ENCODE measurements around the gene COL24A1. TPM values are rescaled to one million over a fixed set of nuclear protein-coding genes. Genes with fewer than 3 reads are reported as not detected.

Gene COL24A1
- total RNA-seq, 1 experiment from 2014 or later, result 0.35 TPM

- H3K18ac ChIP-seq (ENCODE audit: insufficient read length, low read depth, low read length), result no peak overlapping the region
- H3K36me3 Mint-ChIP-seq (ENCODE audit: insufficient read depth in 1 of 3, low read depth in 3 of 3), result no peaks in the 10 kb centered on the region; a peak in 1 of 7 replicates
- no peak overlapping the region for H3K9ac ChIP-seq (ENCODE audit: extremely low read depth, insufficient read length, low read length)
- no peak for TF ChIP-seq CTCF (conservative IDR thresholded peaks at IDR 0.05)
- no peak overlapping the region for H2BK20ac ChIP-seq (ENCODE audit: low read depth, low read length, poor library complexity, severe bottlenecking)
- no CpG with 5 or more reads among the region's 1 CpG for WGBS (ENCODE audit: extremely low coverage, insufficient read length, low lambda C conversion rate)
- no peak overlapping the region for H3K4ac ChIP-seq (ENCODE audit: low read depth, low read length)
- H2BK15ac ChIP-seq (ENCODE audit: low read depth, low read length), result no peak overlapping the region
- no peak overlapping the region for H4K5ac ChIP-seq (ENCODE audit: insufficient read length, low read depth, low read length)
- H2AK5ac ChIP-seq (ENCODE audit: insufficient read length, low read length), result no peak overlapping the region
- no peak overlapping the region for H2AFZ ChIP-seq (ENCODE audit: low read length)
- H3K4me2 ChIP-seq (ENCODE audit: insufficient read depth, insufficient read length, low read length), result no peak overlapping the region
- H3K14ac ChIP-seq (ENCODE audit: insufficient read depth, low read length), result no peak overlapping the region
- no peak overlapping the region for H2BK120ac ChIP-seq (ENCODE audit: low read depth, low read length, poor library complexity, severe bottlenecking)
- DNase-seq, result no peak
- H3K79me2 ChIP-seq (ENCODE audit: insufficient read depth, low read length), result no peaks in the 10 kb centered on the region
- no peak overlapping the region for H3T11ph ChIP-seq (ENCODE audit: low read length)
- H3K27ac Mint-ChIP-seq, result no peak overlapping the region
- H3K9me3 ChIP-seq (ENCODE audit: control insufficient read depth, low read depth, low read length), result no peaks in the 10 kb centered on the region
- H3K9me3 Mint-ChIP-seq, result no peaks in the 10 kb centered on the region
- no peak overlapping the region for H4K8ac ChIP-seq (replicated peaks; ENCODE audit: insufficient read length, low read depth, low read length)
- H4K20me1 ChIP-seq (ENCODE audit: control insufficient read depth, insufficient read depth, insufficient read length), result no peaks in the 10 kb centered on the region
- no peaks in the 10 kb centered on the region for H3K23me2 ChIP-seq (ENCODE audit: insufficient read length, low read depth, low read length, poor library complexity, severe bottlenecking)
- no peaks in the 10 kb centered on the region for H3K79me1 ChIP-seq (ENCODE audit: insufficient read depth, low read depth, low read length, poor library complexity, severe bottlenecking)
- no peak overlapping the region for H4K91ac ChIP-seq (ENCODE audit: insufficient read length, low read depth, low read length)
- no peak overlapping the region for H2BK5ac ChIP-seq (ENCODE audit: insufficient read length, low read length)
- no peak overlapping the region for H3K27ac ChIP-seq (ENCODE audit: insufficient read length, low read depth, low read length)
- H3K4me1 ChIP-seq (ENCODE audit: insufficient read depth, low read length), result no peaks in the 10 kb centered on the region
- H3K4me3 Mint-ChIP-seq, result no peak overlapping the region
- no peak overlapping the region for H2BK12ac ChIP-seq (ENCODE audit: insufficient read length, low read depth, low read length)
- H3K56ac ChIP-seq (ENCODE audit: insufficient read length, low read depth, low read length), result no peak overlapping the region
- no peaks in the 10 kb centered on the region; the same call in 1 of the 2 replicates for H3K27me3 Mint-ChIP-seq (ENCODE audit: low read depth)
- no peaks in the 10 kb centered on the region for H3K4me1 Mint-ChIP-seq
- H3K27me3 ChIP-seq (ENCODE audit: insufficient read depth, low read length), result no peaks in the 10 kb centered on the region
- no peak overlapping the region for H3K23ac ChIP-seq (ENCODE audit: insufficient read length, low read depth, low read length)
These were observed 294.1 kb downstream of the COL24A1 start for GRCh38 chr1:85862456-85862855.
